AG08395 (cell line): ENCODE results near the gene DCAF4.

ENCODE experiments used
- DNase-seq: peaks from one replicate; pipeline ENCODE4 v3.0.0; 2012; ENCODE audit warnings: mixed read lengths, low spot score

DCAF4 gene

GRCh38 chr14:72926292-72927028, at the start of gene DCAF4:
Gene DCAF4 (plus strand): TSS chr14:72926464. CDS start chr14:72937979, 11,515 bp downstream.
- peak; percentile 99 for DNase-seq

GRCh38 chr14:72876710-72877063, 49.6 kb upstream of the DCAF4 start:
- DNase-seq: no peak

- DNase-seq: no peak
These were observed 47.5 kb upstream of the DCAF4 start for GRCh38 chr14:72878746-72879145.

- no peak for DNase-seq
These were observed 46.8 kb upstream of the DCAF4 start for GRCh38 chr14:72879431-72879830.

GRCh38 chr14:72880164-72880563, 46.1 kb upstream of the DCAF4 start:
- no peak for DNase-seq

GRCh38 chr14:72880820-72881219, 45.4 kb upstream of the DCAF4 start:
- DNase-seq: no peak

GRCh38 chr14:72881543-72881942, 44.7 kb upstream of the DCAF4 start:
- DNase-seq: no peak

- DNase-seq: no peak
These were observed 44.2 kb upstream of the DCAF4 start for GRCh38 chr14:72882047-72882446.

- no peak for DNase-seq
These were observed 43.8 kb upstream of the DCAF4 start for GRCh38 chr14:72882463-72882862.

- DNase-seq: no peak
These were observed 43.2 kb upstream of the DCAF4 start for GRCh38 chr14:72883109-72883508.

GRCh38 chr14:72883961-72884360, 42.3 kb upstream of the DCAF4 start:
- DNase-seq: no peak

- no peak for DNase-seq
These were observed 41.9 kb upstream of the DCAF4 start for GRCh38 chr14:72884386-72884785.

- no peak for DNase-seq
These were observed 38.8 kb upstream of the DCAF4 start for GRCh38 chr14:72887514-72887913.

GRCh38 chr14:72888192-72888591, 38.1 kb upstream of the DCAF4 start:
- DNase-seq: no peak

GRCh38 chr14:72888636-72889201, 37.5 kb upstream of the DCAF4 start:
- DNase-seq: peak; percentile 31

GRCh38 chr14:72889366-72889765, 36.9 kb upstream of the DCAF4 start:
- no peak for DNase-seq

- no peak for DNase-seq
These were observed 34.6 kb upstream of the DCAF4 start for GRCh38 chr14:72891666-72892102.

- DNase-seq: no peak
These were observed 34.0 kb upstream of the DCAF4 start for GRCh38 chr14:72892103-72892878.

GRCh38 chr14:72892879-72893635, 33.2 kb upstream of the DCAF4 start:
- DNase-seq: no peak

GRCh38 chr14:72893636-72894322, 32.5 kb upstream of the DCAF4 start, which contains the start of gene DPF3:
Gene DPF3 (minus strand): TSS chr14:72894101. CDS start chr14:72894088, 13 bp downstream.
- peak; percentile 99 for DNase-seq

GRCh38 chr14:72894323-72894622, 32.0 kb upstream of the DCAF4 start:
- DNase-seq: no peak
